H1 (cell line): Measurements from ENCODE around the gene PTGIR. TPM values are rescaled to one million over a fixed set of nuclear protein-coding genes. Genes with fewer than 3 reads are reported as not detected.

Source experiments
- BCL11A ChIP-seq, 2 experiments: IDR thresholded peaks; one replicate each; pipeline ENCODE4 v1.6.1; 2011; ENCODE audit warnings: low read depth in 2 of 2, low read length in 2 of 2, mild to moderate bottlenecking in 2 of 2
- CHD7 ChIP-seq: fragments of 300-600 bp; sonication (generic); IDR thresholded peaks from 2 replicates; pipeline ENCODE4 v1.7.1; 2012; ENCODE audit warnings: low read length, moderate library complexity, mild to moderate bottlenecking, inconsistent platforms; ENCODE audit not compliant: insufficient replicate concordance
- EZH2 ChIP-seq: fragments of 200-600 bp; sonication (generic); IDR thresholded peaks from 2 replicates; pipeline ENCODE4 v1.7.1; 2012; ENCODE audit warnings: low read depth, mild to moderate bottlenecking, moderate library complexity, low read length, inconsistent platforms; ENCODE audit not compliant: severe bottlenecking
- HDAC2 ChIP-seq, 2 experiments: fragments of 300-600 bp in 1 of 2; sonication (generic) in 1 of 2; IDR thresholded peaks; 2 replicates each; pipeline ENCODE4 v1.6.1; 2011 to 2012; ENCODE audit warnings: low read depth in 2 of 2, low read length in 2 of 2, mild to moderate bottlenecking in 2 of 2, moderate library complexity in 2 of 2, borderline replicate concordance in 1 of 2, inconsistent platforms in 1 of 2
- JUND ChIP-seq: IDR thresholded peaks from 2 replicates; pipeline ENCODE4 v1.6.1; 2011; ENCODE audit warnings: mild to moderate bottlenecking, improper control_type of control experiment, low read length
- NRF1 ChIP-seq: IDR thresholded peaks from 2 replicates; pipeline ENCODE4 v1.6.1; 2011; ENCODE audit warnings: mild to moderate bottlenecking, low read depth, low read length, improper control_type of control experiment
- SP1 ChIP-seq: IDR thresholded peaks from 2 replicates; pipeline ENCODE4 v1.6.1; 2011; ENCODE audit warnings: low read depth, low read length
- polyA plus RNA-seq, 7 experiments: library from polyadenylated mRNA; depleted of rRNA in 3 of 7; stranded (reverse) in 5 of 7; unstranded in 2 of 7; fragments of >200 nt in 5 of 7; fragments of 200-250 nt in 2 of 7; gene quantifications; 1 replicate in 5 of 7; 2 replicates in 1 of 7; 4 replicates in 1 of 7; pipeline versions ENCODE4 v1.2.1 to v1.2.3, GENCODE V29; 2011 to 2013; ENCODE audit warnings: missing spikeins in 2 of 7, mixed read lengths in 2 of 7
- total RNA-seq: library from RNA; stranded (reverse); fragmentation: NEBNext Ultra II Directional; extraction: Animal tissue kit (Norgen Biotek cat#: 25700); gene quantifications from 2 replicates; pipeline ENCODE4 v1.2.1, GENCODE V29; 2021
- TF ChIP-seq, protein P1 (sequence below): IDR thresholded peaks from 2 replicates; pipeline ENCODE4 v1.6.1; 2011; ENCODE audit warnings: low read length, improper control_type of control experiment

Gene PTGIR
- total and polyA plus RNA-seq, 2 of the 8 experiments (the other 6 are each of a cell fraction or from before 2014, with no cell fraction given): 0.15 TPM; not detected in 1

DNA sequence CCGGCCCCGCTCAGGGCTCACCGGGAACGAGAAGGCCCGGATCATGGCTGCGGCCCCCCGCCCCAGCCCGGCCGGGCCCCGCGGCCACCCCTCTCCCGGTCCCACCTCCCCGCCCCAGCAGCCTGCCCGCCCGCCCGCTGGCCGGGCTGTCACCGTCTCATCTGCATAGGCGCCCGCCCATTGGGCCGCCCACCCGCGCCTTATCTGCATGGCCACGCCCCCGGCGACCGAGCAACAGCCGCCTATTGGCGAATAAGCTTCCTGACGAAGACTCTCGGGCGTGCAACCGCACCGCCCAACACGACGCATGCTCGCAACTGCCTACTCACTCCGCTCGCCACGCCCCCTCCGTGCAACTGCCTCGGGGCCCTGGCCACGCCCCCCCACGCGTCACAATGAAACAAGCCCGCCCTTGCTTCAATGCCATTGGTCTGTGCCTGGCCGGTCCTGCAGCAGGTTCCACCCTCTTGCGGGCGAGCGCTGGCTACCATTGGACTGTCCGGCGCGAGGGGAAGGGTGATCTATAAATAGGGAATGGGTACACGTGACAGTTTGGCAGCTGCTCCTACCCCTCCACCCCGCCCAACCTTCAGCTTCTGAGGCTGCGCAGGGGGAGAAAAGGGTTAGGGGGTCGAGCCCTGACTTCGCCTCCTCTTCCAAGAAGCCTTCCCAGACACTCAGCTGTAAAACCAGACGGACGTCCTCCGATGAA lies 36.3 kb upstream of the PTGIR start, which contains the start of gene DACT3 (continued):
- TF ChIP-seq EZH2 (no peak), SP1 (peak; percentile 87; the same call in 1 of the 2 replicates), HDAC2 (IDR thresholded peaks at IDR 0.05; ENCODE audit: borderline replicate concordance in 1 of 2, low read depth in 2 of 2, low read length in 2 of 2) (no peak), BCL11A (IDR thresholded peaks at IDR 0.05; ENCODE audit: low read depth in 2 of 2, low read length in 2 of 2) (no peak), NRF1 (peak; percentile 55), JUND (no peak), CHD7 (no peak)
- TF ChIP-seq, protein P1, sequence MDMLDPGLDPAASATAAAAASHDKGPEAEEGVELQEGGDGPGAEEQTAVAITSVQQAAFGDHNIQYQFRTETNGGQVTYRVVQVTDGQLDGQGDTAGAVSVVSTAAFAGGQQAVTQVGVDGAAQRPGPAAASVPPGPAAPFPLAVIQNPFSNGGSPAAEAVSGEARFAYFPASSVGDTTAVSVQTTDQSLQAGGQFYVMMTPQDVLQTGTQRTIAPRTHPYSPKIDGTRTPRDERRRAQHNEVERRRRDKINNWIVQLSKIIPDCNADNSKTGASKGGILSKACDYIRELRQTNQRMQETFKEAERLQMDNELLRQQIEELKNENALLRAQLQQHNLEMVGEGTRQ: peak; percentile 75
